SK-N-SH treated with all-trans-retinoic acid at 6 μM for 48 hours (cell line): ENCODE measurements around the gene REPIN1.

Experiments used
- GLIS3 ChIP-seq: fragments of 250-450 bp; sonication (Bioruptor Pico); IDR thresholded peaks from 2 replicates; pipeline ENCODE4 v1.5.0; 2020; ENCODE audit warnings: mild to moderate bottlenecking, moderate library complexity
- RARB ChIP-seq: fragments of 250-450 bp; sonication (Bioruptor Pico); IDR thresholded peaks from 2 replicates; pipeline ENCODE4 v1.8.0; 2021; ENCODE audit warnings: mild to moderate bottlenecking, moderate library complexity
- ZC3H10 ChIP-seq: fragments of 250-450 bp; sonication (Bioruptor Pico); IDR thresholded peaks from 2 replicates; pipeline ENCODE4 v1.5.1; 2021; ENCODE audit warnings: mild to moderate bottlenecking, moderate library complexity
- ZFP30 ChIP-seq: fragments of 450-650 bp; formaldehyde crosslinking; IDR thresholded peaks from 2 replicates; pipeline ENCODE4 v1.5.0; 2022; ENCODE audit warnings: mild to moderate bottlenecking, moderate library complexity
- ZNF70 ChIP-seq: fragments of 450-650 bp; formaldehyde crosslinking; IDR thresholded peaks from 2 replicates; pipeline ENCODE4 v1.5.0; 2020; ENCODE audit warnings: mild to moderate bottlenecking, moderate library complexity
- ZNF8 ChIP-seq: fragments of 450-650 bp; formaldehyde crosslinking; IDR thresholded peaks from 2 replicates; pipeline ENCODE4 v1.5.0; 2020; ENCODE audit warnings: mild to moderate bottlenecking, moderate library complexity
- TF ChIP-seq, protein P1 (sequence below): fragments of 250-450 bp; sonication (Bioruptor Pico); IDR thresholded peaks from 2 replicates; pipeline ENCODE4 v1.8.0; 2021; ENCODE audit warnings: low read depth, mild to moderate bottlenecking, moderate library complexity, borderline replicate concordance
- TF ChIP-seq, protein P2 (sequence below): fragments of 250-450 bp; sonication (Bioruptor Pico); IDR thresholded peaks from 2 replicates; pipeline ENCODE4 v1.5.1; 2021; ENCODE audit warnings: mild to moderate bottlenecking, moderate library complexity

DNA sequence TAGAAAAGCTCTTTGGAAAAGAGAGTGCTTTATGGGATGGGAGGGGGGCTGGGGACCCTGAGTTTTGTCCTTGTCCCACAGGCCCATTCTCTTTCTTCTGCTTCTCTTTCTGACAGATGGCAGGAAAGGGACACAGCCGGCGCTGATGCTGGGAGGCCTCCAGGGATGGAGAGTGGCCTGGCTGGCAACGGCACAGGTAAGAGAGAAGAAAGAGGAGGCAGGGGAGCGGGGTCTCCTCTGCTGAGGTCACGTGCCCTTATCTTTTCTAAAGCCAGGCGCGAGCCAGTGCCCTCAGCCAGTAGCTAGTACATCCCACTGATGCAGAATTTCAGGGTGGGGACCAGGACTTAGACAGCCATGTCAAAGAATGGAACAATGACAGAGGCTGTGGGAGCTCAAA, 19.7 kb downstream of the REPIN1 start:
- TF ChIP-seq RARB (CRISPR knock-in tag): no peak
- TF ChIP-seq GLIS3 (CRISPR knock-in tag): no peak
- TF ChIP-seq ZNF70 (CRISPR knock-in tag): no peak
- no peak for TF ChIP-seq ZNF8 (CRISPR knock-in tag)
- no peak for TF ChIP-seq ZC3H10 (CRISPR knock-in tag)
- TF ChIP-seq, protein P1, sequence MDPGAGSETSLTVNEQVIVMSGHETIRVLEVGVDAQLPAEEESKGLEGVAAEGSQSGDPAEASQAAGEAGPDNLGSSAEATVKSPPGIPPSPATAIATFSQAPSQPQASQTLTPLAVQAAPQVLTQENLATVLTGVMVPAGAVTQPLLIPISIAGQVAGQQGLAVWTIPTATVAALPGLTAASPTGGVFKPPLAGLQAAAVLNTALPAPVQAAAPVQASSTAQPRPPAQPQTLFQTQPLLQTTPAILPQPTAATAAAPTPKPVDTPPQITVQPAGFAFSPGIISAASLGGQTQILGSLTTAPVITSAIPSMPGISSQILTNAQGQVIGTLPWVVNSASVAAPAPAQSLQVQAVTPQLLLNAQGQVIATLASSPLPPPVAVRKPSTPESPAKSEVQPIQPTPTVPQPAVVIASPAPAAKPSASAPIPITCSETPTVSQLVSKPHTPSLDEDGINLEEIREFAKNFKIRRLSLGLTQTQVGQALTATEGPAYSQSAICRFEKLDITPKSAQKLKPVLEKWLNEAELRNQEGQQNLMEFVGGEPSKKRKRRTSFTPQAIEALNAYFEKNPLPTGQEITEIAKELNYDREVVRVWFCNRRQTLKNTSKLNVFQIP (CRISPR knock-in tag): no peak
- TF ChIP-seq ZFP30 (CRISPR knock-in tag): no peak
- TF ChIP-seq, protein P2, sequence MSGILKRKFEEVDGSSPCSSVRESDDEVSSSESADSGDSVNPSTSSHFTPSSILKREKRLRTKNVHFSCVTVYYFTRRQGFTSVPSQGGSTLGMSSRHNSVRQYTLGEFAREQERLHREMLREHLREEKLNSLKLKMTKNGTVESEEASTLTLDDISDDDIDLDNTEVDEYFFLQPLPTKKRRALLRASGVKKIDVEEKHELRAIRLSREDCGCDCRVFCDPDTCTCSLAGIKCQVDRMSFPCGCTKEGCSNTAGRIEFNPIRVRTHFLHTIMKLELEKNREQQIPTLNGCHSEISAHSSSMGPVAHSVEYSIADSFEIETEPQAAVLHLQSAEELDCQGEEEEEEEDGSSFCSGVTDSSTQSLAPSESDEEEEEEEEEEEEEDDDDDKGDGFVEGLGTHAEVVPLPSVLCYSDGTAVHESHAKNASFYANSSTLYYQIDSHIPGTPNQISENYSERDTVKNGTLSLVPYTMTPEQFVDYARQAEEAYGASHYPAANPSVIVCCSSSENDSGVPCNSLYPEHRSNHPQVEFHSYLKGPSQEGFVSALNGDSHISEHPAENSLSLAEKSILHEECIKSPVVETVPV: no peak
